Mammary epithelial cell (primary cell): ENCODE results near the gene RAP2C.

ENCODE experiments used
- EZH2 ChIP-seq: IDR thresholded peaks from 2 replicates; pipeline ENCODE4 v1.6.1; 2012; ENCODE audit warnings: low read length, inconsistent platforms, borderline replicate concordance
- TF ChIP-seq, protein P1 (sequence below), 2 donors: IDR thresholded peaks in 1 of 2; conservative IDR thresholded peaks in 1 of 2; 2 replicates each; pipeline ENCODE4 v1.5.1; 2011 to 2012; ENCODE audit warnings: inconsistent platforms in 2 of 2, low read length in 2 of 2, mild to moderate bottlenecking in 2 of 2, control low read depth in 1 of 2, low read depth in 1 of 2; ENCODE audit not compliant: insufficient read depth in 1 of 2; ENCODE audit errors: extremely low read depth in 1 of 2

DNA sequence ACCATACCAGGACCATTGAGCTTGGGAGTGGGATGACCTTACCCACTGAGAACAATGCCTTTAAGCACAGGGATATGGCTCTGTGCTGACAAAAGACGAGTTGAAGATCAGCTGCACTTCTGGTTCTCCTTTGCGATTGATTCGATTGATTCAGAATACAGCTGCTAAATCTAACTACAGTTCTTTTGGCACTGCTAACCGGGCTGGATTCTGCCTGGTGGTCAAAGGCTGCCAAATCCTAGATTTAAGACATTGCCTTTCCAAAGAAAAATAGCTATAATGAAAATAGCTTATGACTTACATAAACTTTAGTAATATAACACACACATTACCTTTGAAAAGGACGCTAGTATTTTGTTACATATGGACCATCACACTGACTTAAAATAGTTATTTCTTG lies 18.3 kb downstream of the RAP2C start:
- TF ChIP-seq EZH2 = no peak
- TF ChIP-seq, protein P1, sequence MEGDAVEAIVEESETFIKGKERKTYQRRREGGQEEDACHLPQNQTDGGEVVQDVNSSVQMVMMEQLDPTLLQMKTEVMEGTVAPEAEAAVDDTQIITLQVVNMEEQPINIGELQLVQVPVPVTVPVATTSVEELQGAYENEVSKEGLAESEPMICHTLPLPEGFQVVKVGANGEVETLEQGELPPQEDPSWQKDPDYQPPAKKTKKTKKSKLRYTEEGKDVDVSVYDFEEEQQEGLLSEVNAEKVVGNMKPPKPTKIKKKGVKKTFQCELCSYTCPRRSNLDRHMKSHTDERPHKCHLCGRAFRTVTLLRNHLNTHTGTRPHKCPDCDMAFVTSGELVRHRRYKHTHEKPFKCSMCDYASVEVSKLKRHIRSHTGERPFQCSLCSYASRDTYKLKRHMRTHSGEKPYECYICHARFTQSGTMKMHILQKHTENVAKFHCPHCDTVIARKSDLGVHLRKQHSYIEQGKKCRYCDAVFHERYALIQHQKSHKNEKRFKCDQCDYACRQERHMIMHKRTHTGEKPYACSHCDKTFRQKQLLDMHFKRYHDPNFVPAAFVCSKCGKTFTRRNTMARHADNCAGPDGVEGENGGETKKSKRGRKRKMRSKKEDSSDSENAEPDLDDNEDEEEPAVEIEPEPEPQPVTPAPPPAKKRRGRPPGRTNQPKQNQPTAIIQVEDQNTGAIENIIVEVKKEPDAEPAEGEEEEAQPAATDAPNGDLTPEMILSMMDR (conservative IDR thresholded peaks at IDR 0.05 in 1 of 2, IDR thresholded peaks at IDR 0.05 in 1 of 2; ENCODE audit: extremely low read depth in 1 of 2, insufficient read depth in 1 of 2, low read depth in 1 of 2, low read length in 2 of 2) = no peak
